IMR-90 (cell line): ENCODE data around the gene ZNF416. TPM values are rescaled to one million over a fixed set of nuclear protein-coding genes. Genes with fewer than 3 reads are reported as not detected.

Experiments
- ATAC-seq: fragments of 200-7000 bp; cut with Tn5 transposase; 2 replicates; pipeline ENCODE4 v1.9.1; 2020; ENCODE audit warnings: low read depth, mild to moderate bottlenecking, moderate library complexity
- BruUV-seq: library from RNA; stranded (reverse); fragments of 400-500 nt; replicated peaks from 2 replicates; lab custom pipeline; 2021; lab: Mats Ljungman, UMichigan
- CTCF ChIA-PET: fragments of 300-600 bp; formaldehyde crosslinking; extraction: SDS; loops from one replicate; lab custom pipeline; 2021; ENCODE audit warnings: antibody characterized with exemption; lab: Yijun Ruan, JAX
- POLR2A ChIA-PET: fragments of 300-600 bp; sonication (Branson Sonifier 250); formaldehyde crosslinking; loops from one replicate; lab custom pipeline; 2022; ENCODE audit warnings: antibody characterized with exemption; ENCODE audit not compliant: unreplicated experiment; lab: Charles Lee
- DNase-seq: peaks from one replicate; pipeline ENCODE4 v3.0.0; 2013
- H2AFZ ChIP-seq: replicated peaks from 2 replicates; pipeline ENCODE3; 2013; ENCODE audit warnings: low read length, mild to moderate bottlenecking; ENCODE audit not compliant: poor library complexity
- H2AK5ac ChIP-seq: 2 replicates; pipeline ENCODE4 v1.6.1; 2013; ENCODE audit warnings: low read depth, low read length, inconsistent platforms
- H2AK9ac ChIP-seq: replicated peaks from 2 replicates; pipeline ENCODE3; 2013; ENCODE audit warnings: mild to moderate bottlenecking, low read depth, low read length, moderate library complexity; ENCODE audit not compliant: poor library complexity
- H2BK120ac ChIP-seq: 2 replicates; pipeline ENCODE4 v1.6.1; 2013; ENCODE audit warnings: low read depth, low read length, inconsistent platforms
- H2BK15ac ChIP-seq: 3 replicates; pipeline ENCODE4 v1.6.1; 2013; ENCODE audit warnings: low read depth, low read length, inconsistent platforms
- H2BK20ac ChIP-seq: 2 replicates; pipeline ENCODE4 v1.6.1; 2013; ENCODE audit warnings: low read depth, mild to moderate bottlenecking, inconsistent platforms, low read length, moderate library complexity
- H2BK5ac ChIP-seq: 2 replicates; pipeline ENCODE4 v1.6.1; 2013; ENCODE audit warnings: mild to moderate bottlenecking, low read depth, low read length, inconsistent platforms; ENCODE audit not compliant: poor library complexity, severe bottlenecking
- H3K14ac ChIP-seq: replicated peaks from 2 replicates; pipeline ENCODE4 v1.6.1; 2013; ENCODE audit warnings: low read depth, low read length, inconsistent platforms
- H3K18ac ChIP-seq: 2 replicates; pipeline ENCODE4 v1.6.1; 2013; ENCODE audit warnings: low read depth, low read length, control low read depth
- H3K23ac ChIP-seq: 2 replicates; pipeline ENCODE4 v1.6.1; 2013; ENCODE audit warnings: low read depth, low read length, inconsistent platforms
- H3K27ac ChIP-seq: 2 replicates; pipeline ENCODE4 v1.5.1; 2013; ENCODE audit warnings: mild to moderate bottlenecking, control low read depth, low read length; ENCODE audit not compliant: insufficient read depth
- H3K27me3 ChIP-seq: 2 replicates; pipeline ENCODE4 v1.6.1; 2013; ENCODE audit warnings: low read length; ENCODE audit not compliant: control insufficient read depth, insufficient read depth
- H3K36me3 ChIP-seq: 2 replicates; pipeline ENCODE4 v1.6.1; 2013; ENCODE audit warnings: low read length, mixed read lengths; ENCODE audit not compliant: control insufficient read depth, insufficient read depth
- H3K4ac ChIP-seq: 2 replicates; pipeline ENCODE4 v1.6.1; 2013; ENCODE audit warnings: low read depth, low read length, inconsistent platforms
- H3K4me1 ChIP-seq: 2 replicates; pipeline ENCODE4 v1.6.1; 2013; ENCODE audit warnings: low read length, mixed read lengths; ENCODE audit not compliant: control insufficient read depth, insufficient read depth
- H3K4me2 ChIP-seq: 2 replicates; pipeline ENCODE4 v1.6.1; 2013; ENCODE audit warnings: low read depth, mild to moderate bottlenecking, control low read depth, low read length, moderate library complexity
- H3K4me3 ChIP-seq: 2 replicates; pipeline ENCODE4 v1.5.1; 2013; ENCODE audit warnings: low read depth, mild to moderate bottlenecking, control low read depth, low read length, moderate library complexity; ENCODE audit not compliant: insufficient read depth
- H3K56ac ChIP-seq: 2 replicates; pipeline ENCODE4 v1.6.1; 2013; ENCODE audit warnings: low read length, inconsistent platforms; ENCODE audit not compliant: insufficient read depth; ENCODE audit errors: extremely low read depth
- H3K79me1 ChIP-seq, 2 experiments: 2 replicates each; pipeline ENCODE4 v1.6.1; 2013; ENCODE audit warnings: low read length in 2 of 2, inconsistent platforms in 1 of 2, low read depth in 1 of 2
- H3K9ac ChIP-seq: 2 replicates; pipeline ENCODE4 v1.6.1; 2013; ENCODE audit warnings: low read depth, low read length, control low read depth
- H3K9me1 ChIP-seq: 2 replicates; pipeline ENCODE4 v1.6.1; 2013; ENCODE audit warnings: low read length, inconsistent platforms; ENCODE audit not compliant: insufficient read depth
- H3K9me3 ChIP-seq: 2 replicates; pipeline ENCODE4 v1.6.1; 2013; ENCODE audit warnings: low read length; ENCODE audit not compliant: control insufficient read depth, insufficient read depth
- H4K20me1 ChIP-seq: 2 replicates; pipeline ENCODE4 v1.6.1; 2013; ENCODE audit warnings: low read length, inconsistent platforms; ENCODE audit not compliant: insufficient read depth
- H4K5ac ChIP-seq: 2 replicates; pipeline ENCODE4 v1.6.1; 2013; ENCODE audit warnings: mild to moderate bottlenecking, low read depth, low read length, control low read depth
- H4K8ac ChIP-seq, 2 experiments: 2 replicates each; pipeline ENCODE4 v1.6.1; 2013; ENCODE audit warnings: low read depth in 2 of 2, low read length in 2 of 2, control low read depth in 1 of 2, inconsistent platforms in 1 of 2
- H4K91ac ChIP-seq: 2 replicates; pipeline ENCODE4 v1.6.1; 2013; ENCODE audit warnings: low read depth, low read length, inconsistent platforms; ENCODE audit not compliant: insufficient read depth
- CTCF ChIP-seq: conservative IDR thresholded peaks from 2 replicates; pipeline ENCODE4 v1.5.1; 2012; ENCODE audit warnings: mild to moderate bottlenecking, low read depth, low read length, improper control_type of control experiment
- RCOR1 ChIP-seq: IDR thresholded peaks from 2 replicates; pipeline ENCODE4 v1.6.1; 2012; ENCODE audit warnings: mild to moderate bottlenecking, low read length, improper control_type of control experiment; ENCODE audit not compliant: insufficient replicate concordance
- WGBS, 2 experiments: methylation state at CpG; one replicate each; pipeline versions ENCODE4 v1.1.5 to v1.1.7; 2013; ENCODE audit warnings: missing lambda C conversion rate in 2 of 2; ENCODE audit not compliant: insufficient read length in 1 of 2; ENCODE audit errors: extremely low coverage in 2 of 2; 5-methylcytosine and 5-hydroxymethylcytosine counted together
- dilution Hi-C: fragments of 300-500 bp; cut with HindIII; formaldehyde crosslinking; loops from one replicate; pipeline ENCODE4 v1.14.3; 2018; ENCODE audit warnings: low sequenced_read_pairs; ENCODE audit not compliant: unreplicated experiment
- in situ Hi-C: fragments of 300-500 bp; cut with MboI; formaldehyde crosslinking; loops from 3 replicates; pipeline ENCODE4 v1.14.3; 2019; ENCODE audit warnings: low sequenced_read_pairs, inconsistent platforms, mixed read lengths
- intact Hi-C: fragments of 100-400 bp; cut with micrococcal nuclease; formaldehyde crosslinking; loops from 2 replicates; pipeline ENCODE4 v1.10.0; 2022
- polyA plus RNA-seq, 3 experiments: library from polyadenylated mRNA; depleted of rRNA; stranded (reverse); fragments of >200 nt; gene quantifications; 2 replicates each; pipeline ENCODE4 v1.2.3, GENCODE V29; 2012; ENCODE audit warnings: low replicate concordance in 1 of 3
- total RNA-seq: library from RNA; depleted of rRNA; stranded (reverse); fragments of >200 nt; gene quantifications from 2 replicates; pipeline ENCODE4 v1.2.3, GENCODE V29; 2012
- TF ChIP-seq, protein P1 (sequence below): fragments of 150-350 bp; IDR thresholded peaks from 2 replicates; pipeline ENCODE4 v1.6.1; 2016; ENCODE audit warnings: low read depth, mild to moderate bottlenecking, low read length, moderate library complexity, borderline replicate concordance

Gene ZNF416
- total and polyA plus RNA-seq, 2 of the 4 experiments (the other 2 are of a cell fraction) = 2.6 to 8.1 TPM

DNA sequence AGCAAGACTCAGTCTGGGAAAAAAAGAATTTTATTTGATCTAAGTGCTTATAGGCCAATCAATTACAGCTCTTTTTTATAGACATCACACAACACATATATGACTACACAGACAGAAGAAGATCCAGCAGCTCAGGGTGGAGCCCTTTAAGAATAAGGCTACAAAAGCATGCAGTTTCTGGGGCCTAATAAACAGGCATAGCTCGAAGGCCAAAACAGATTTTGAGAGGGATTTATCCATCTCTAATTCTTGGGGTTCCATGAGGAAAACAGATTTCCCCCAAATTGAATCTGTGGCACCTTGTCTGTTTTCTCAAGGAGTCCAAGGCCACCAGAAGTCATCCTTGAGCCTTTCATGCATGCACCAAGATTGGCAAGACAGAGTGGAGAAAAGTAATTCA is 15.2 kb downstream of the ZNF416 start:
- Histone ChIP-seq H3K4me3 (no peak overlapping the region), H3K18ac (no peak overlapping the region), H2BK15ac (no peak overlapping the region), H4K20me1 (no peaks in the 10 kb centered on the region), H2AK9ac (no peak overlapping the region), H3K27me3 (no peaks in the 10 kb centered on the region), H3K14ac (no peak overlapping the region), H3K56ac (no peak overlapping the region), H4K91ac (no peak overlapping the region), H3K36me3 (no peaks in the 10 kb centered on the region), H2BK20ac (no peak overlapping the region), H3K4ac (no peak overlapping the region), H3K9ac (no peak overlapping the region), H4K8ac (no peak overlapping the region), H3K9me3 (peaks cover 46% of the 10 kb centered on the region), H2BK5ac (no peak overlapping the region), H3K23ac (no peak overlapping the region), H2AFZ (no peak overlapping the region), H2AK5ac (no peak overlapping the region), H4K5ac (no peak overlapping the region), H3K4me1 (peaks cover 2% of the 10 kb centered on the region), H3K4me2 (no peak overlapping the region), H2BK120ac (no peak overlapping the region), H3K27ac (no peak overlapping the region), H3K79me1 (peaks cover 2 to 10% of the 10 kb centered on the region in 2 experiments; a peak in 2 of 4 replicates), H3K9me1 (no peaks in the 10 kb centered on the region)
- CTCF ChIA-PET = no interaction called here
- dilution Hi-C loops (no loop called here), intact Hi-C loops (no loop called here), in situ Hi-C loops (no loop called here)
- DNase-seq (no peak), ATAC-seq (no peak)
- BruUV-seq = no TSS peak
- no CpG with 5 or more reads among the region's 1 CpG for WGBS, 2 experiments
- TF ChIP-seq RCOR1 (no peak), CTCF (no peak)
- TF ChIP-seq, protein P1, sequence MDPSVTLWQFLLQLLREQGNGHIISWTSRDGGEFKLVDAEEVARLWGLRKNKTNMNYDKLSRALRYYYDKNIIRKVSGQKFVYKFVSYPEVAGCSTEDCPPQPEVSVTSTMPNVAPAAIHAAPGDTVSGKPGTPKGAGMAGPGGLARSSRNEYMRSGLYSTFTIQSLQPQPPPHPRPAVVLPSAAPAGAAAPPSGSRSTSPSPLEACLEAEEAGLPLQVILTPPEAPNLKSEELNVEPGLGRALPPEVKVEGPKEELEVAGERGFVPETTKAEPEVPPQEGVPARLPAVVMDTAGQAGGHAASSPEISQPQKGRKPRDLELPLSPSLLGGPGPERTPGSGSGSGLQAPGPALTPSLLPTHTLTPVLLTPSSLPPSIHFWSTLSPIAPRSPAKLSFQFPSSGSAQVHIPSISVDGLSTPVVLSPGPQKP = no peak
- POLR2A ChIA-PET = no interaction called here
